Smooth muscle cell of trachea (primary cell): ENCODE results near the gene PIN4. TPM values are rescaled to one million over a fixed set of nuclear protein-coding genes. Genes with fewer than 3 reads are reported as not detected.

ENCODE experiments used
- total RNA-seq: library from RNA; depleted of rRNA; stranded (reverse); fragments of >200 nt; gene quantifications from 2 replicates; pipeline ENCODE4 v1.2.1, GENCODE V29; 2014

Gene PIN4
- total RNA-seq = 6.5 and 15.6 TPM in 2 replicates

GRCh38 chrX:72181178-72182125 lies at the start of gene PIN4:
PIN4 (plus strand) TSS chrX:72181757; CDS start chrX:72181786, 29 bp downstream.

DNA sequence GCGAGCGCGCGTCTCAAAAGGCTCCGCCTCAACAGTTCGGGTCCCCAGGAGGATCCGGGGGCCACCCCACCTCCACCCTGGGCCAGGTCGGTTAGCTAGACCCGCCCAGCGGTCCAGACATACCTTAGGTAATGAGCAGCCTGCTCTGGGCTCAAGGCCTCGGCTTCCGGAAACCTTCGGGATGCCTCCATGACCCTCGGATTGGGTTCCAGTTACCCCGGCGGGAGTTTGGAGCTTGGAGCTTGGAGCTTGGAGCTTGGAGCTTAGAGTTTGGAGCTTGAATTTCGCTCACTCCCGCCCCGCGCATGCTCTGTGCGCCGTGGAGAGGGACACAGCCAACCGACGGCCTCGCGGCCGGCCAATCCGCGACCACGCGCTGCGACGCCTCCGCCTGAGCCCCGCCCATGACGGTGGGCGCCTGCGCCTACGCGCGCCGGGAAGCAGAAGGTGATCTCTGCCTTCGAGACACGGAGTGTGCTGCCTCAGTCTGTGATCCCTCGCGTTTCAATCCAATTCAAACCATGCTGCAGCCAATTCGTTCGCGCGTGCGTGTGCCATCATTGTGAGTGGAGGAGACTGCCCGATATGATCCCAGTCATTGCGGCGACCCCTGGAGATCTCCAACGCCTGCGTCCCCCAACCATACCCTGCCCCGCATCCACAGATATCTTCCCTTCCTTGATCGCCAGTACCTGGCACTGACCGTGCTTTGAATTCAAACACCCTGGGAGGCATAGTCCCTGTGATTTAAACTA lies 57.3 kb downstream of the PIN4 start, which contains the start of gene ERCC6L:
ERCC6L (minus strand) TSS at position 307 of the 755 bp plus-strand sequence; CDS start at position 191, 116 bp downstream.

Other genes starting within 250 kb of the PIN4 start
- 2.8 and 6.3 TPM in 2 replicates for gene RTL5, start 49.8 kb upstream of the PIN4 start, total RNA-seq
- 0.17 and 7.9 TPM in 2 replicates for gene ERCC6L, start 57.3 kb downstream of the PIN4 start, total RNA-seq
- 526 and 608 TPM in 2 replicates for gene RPS4X, start 95.5 kb downstream of the PIN4 start, total RNA-seq
- gene CITED1, start 124.2 kb downstream of the PIN4 start, total RNA-seq = 0.15 TPM in 1 of 2 replicates, not detected in the other